GM21737 (cell line): ENCODE results near the gene P2RX1.

Source experiments
- ATAC-seq: cut with Tn5 transposase; IDR thresholded peaks from one replicate; pipeline ENCODE4 v1.9.1; 2021; ENCODE audit warnings: mild to moderate bottlenecking, moderate library complexity; ENCODE audit not compliant: unreplicated experiment

The P2RX1 gene

DNA sequence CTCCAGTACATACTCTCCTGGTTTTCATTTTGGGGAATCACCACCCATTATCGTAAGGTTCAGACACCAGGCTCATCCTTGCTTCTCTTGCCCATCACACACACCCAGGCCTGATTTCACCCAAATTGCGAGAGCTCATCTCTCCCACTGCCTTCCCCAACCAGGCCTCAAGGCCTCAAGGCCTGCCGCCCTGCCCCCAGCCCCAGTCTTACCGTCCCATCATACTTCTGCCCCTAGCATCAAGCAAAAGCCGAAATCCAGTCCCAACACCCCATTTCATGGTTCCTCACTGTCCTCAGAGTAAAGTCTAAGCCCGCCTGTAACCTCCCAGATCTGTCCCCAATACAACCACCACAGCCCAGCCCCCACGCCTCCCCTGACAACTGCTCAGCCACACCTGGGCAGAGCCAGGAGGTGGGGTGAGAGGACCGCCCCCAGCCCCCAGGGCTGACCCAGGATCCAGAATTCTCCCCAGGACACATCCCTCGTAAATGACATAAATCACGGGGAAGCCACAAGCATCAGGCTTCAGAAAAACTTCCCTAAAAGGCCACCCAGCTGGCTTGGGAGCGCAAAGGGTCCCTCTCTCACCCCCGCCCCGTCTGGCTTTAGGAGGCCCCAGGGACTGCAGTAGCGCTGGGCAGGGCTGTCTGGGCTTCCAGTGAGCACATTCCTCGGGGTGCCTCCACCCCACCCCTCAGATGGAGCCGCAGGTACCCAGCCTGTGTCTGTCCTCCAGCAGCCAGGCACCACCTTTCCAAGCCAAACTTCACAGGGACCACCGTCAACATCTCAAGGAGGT, 9.6 kb upstream of the P2RX1 start:
- no peak for ATAC-seq

DNA sequence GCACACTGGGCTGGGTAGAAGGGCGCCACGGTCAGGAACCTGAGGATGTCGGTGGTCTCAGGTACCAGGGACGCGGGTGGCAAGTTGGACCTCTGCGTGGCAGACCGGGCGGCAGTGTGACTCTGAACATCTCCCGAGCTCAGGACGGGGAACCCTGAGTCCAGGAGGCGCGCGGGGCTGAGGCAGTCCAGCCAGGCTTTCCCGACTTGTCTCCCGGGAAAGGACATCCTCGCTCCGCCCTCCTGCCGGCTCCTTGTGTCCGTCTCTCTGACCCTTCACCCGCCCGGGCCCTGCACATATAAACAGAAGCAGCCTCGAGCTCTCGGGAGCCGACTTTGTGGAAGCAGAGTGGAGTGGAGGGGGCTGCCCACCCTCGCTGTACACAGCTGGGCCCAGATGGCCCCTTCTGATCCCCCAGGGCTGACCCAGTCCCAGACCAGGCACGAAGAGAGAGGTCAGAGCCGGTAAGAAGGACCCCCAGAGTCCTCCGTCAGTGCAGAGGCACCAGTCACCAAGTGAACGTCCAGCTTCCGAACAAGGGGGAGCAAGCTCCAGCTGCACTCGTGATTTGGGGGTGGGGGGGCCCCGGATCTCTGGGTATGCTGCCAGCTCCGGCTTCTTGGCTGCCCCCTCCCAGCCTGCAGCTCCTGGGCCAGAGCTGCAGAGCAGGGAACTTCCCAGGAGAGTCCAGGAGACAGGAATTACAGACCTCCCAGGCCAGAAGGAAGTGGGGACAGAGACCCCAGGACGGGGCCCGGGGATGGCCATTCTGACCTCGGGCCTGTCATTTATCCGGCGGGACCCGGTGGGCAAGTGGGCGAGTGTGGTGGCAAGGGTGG, 8.5 kb upstream of the P2RX1 start:
- ATAC-seq: no peak

DNA sequence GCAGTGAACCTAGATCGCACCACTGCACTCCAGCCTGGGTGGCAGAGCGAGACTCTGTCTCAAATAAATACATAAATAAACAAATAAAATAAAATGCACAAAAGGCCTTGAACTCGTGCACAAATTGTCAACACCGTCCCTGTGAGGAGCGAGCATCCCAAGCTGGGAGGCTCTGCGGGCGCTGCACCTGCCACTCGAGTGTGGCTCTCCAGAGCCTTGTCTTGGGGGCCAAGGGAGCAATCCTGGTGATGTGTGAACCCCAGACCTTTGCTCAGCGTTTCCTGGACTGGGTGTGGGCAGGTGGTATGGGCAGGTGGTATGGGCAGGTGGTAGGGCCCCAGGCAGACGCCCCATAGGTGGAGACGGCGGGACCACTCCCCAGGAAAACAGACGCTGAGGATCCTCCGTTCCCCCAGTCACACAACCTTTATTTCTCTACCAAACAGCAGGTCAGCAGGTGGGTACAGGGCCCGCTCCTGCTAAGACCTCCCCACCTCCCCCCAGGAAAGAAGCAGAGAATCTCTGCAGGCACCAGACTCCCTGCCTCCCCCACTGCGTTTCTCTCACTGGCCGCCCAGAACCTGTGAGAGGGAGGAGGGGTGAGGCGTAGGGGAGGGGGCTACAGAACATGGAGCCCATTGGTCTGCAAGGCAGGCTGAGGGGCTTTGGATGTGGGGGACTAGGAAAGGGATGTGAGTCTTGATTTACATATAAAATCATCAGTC, 7.4 kb upstream of the P2RX1 start:
- no peak for ATAC-seq

DNA sequence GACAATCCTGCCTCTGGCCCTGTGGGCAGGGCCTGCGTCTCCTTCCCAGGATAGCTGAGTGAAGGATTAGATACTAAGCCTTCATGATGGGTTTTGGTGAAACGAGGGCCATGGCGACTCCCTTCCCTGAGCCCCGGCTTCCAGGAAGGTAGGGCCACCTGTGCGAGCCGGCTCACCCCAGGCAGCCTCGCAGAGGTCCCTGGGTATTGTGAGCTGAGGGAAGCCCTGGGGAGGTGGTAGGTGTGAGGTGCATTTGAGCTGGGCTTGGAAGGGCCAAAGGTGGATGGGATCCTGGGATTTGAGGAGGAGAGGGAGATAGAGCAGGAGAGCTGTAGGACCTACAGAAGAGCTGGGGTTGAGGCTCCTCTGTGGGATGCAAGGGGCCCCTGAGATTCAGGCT, 6.5 kb upstream of the P2RX1 start:
- no peak for ATAC-seq

DNA sequence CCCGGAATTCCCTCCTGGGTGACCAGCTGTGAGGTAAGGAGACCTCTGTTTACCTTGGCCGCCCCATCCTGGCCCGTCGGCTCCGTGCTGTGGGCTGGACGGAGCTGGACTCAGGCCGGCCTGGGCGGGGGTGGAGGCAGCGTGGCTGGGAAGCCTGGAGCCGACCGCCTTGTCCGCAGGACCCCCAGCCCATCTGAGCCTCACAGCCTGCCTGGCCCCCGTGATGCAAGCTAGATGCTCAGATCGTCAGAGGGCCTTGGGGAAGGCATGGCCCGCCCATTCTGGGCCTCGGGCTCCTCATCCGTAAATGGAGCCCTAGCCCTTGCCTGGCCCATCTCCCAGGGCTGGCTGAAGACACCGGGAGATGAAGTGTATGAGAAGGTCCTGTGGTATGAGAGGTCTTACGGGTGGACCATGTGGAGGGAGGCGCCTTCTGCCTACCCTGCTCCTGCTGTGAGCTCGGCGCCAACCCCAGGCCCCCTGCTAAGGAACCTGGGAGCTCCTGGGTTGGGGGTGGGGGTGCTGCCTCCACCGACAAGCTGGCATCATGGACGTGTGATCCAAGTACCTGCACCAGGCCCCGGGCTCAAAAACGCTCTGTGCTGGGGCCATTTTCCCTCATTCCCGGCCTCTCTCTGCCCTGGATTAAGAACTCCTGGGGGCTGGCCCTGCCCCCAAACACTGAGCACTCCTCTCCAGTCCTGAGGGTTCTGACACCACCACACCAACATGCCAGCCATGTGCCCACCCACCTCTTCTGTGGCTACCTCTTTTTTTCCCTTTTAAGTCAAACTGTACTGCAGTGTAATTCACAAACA, 5.4 kb upstream of the P2RX1 start:
- ATAC-seq: no peak

DNA sequence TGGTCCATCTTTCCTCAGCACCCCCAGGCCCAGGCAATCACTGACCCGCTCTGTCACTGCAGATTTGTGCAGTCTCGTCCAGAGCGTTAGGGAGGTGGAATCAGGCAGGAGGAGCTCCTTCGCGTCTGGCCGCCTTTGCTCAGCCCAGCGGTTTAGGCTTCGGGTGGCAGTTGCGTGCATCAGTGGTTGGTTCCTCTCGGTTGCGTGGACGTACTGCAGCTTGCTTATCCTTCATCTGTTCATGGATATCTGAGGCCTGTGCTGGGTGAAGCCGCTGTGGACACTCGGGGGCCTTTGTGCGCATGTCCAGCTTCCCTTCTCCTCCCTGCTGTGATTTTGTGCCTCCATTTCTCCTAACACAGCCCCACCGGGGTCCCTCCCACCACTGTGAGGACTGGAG, 4.7 kb upstream of the P2RX1 start:
- no peak for ATAC-seq

DNA sequence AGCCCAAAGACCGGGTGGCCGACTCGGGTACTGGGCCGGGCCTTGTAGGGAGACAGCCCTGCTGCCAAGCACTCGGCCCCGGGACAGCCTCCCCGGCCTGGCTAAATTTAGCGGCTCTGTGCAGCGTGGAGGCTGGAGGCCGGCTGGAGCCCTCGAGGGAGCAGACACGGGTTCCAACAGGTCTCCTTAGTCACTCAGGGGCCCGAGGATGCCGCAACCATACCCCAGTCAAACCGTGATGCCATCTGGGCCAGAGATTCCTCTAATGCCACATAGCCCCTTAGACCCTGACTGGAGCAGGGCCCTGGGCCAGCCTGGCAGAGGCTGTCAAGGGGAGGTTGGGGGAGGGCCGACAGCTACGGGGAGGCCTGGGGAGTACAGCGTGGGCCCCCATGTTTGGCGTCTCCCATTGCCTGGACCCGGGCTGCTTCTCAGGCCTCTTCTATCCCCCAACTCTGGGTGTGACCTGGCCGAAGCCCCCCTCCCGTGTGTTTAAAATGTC, 2.9 kb upstream of the P2RX1 start:
- ATAC-seq: no peak

DNA sequence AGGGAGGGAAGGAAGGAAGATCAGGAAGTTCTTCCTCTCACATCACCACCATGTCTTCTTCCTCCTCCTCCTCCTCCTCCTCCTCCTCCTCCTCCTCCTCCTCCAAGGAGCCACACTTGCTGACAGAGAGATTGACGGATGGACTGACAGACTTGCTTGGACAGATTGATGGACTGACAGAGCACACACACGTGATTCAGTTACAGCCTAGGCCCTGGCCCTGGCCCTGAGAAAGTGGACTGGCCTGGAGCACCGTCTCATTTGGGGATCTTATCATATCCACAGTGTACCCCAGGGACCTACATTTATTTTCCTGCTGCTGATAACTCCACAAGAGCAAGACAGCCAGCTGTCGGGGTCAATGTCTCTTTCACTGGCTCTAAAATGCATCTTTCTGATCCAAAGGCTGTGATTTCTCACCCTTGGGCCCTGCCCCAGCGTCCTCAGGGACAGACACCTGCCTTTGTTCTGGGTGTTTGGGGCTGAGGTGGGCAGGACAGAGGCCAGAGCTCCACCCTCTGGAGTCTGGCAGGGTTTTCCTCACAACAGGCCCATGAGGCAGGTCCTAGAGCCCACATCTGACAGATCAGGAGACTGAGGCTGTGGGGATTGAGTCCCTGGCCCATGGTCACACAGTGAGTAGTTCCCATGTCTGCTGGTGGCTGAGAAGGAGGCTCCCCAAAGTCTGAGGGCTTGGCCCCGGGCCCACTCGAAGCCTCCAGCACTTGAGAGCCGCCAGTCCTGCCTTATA, 2.3 kb upstream of the P2RX1 start:
- no peak for ATAC-seq

DNA sequence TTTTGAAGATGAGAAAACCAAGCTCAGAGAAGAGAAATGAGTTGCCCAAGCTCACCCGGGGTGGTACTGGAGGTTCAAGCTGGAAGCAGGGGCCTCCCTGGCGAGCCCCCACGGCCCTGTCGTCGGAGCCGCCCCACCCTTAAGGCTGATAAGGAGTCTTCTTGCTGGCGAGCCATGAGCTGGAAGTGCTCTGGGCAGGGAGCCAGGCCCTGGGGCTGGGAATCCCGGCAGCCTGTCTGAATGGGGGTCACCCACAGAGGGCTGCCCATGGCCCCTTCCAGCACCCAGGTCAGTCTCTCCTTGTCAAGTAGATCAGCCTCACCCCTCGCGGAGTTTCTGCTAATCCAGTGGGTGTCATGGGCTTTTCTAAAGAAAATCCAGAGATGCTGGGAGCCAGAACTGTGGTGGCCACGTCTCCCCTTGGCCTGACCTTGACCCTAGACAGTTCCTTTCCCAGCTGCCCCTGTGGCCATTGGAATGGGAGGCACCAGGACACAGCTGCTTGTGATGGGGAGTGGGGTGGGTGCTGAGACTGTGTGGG, 1.2 kb upstream of the P2RX1 start:
- ATAC-seq: no peak

DNA sequence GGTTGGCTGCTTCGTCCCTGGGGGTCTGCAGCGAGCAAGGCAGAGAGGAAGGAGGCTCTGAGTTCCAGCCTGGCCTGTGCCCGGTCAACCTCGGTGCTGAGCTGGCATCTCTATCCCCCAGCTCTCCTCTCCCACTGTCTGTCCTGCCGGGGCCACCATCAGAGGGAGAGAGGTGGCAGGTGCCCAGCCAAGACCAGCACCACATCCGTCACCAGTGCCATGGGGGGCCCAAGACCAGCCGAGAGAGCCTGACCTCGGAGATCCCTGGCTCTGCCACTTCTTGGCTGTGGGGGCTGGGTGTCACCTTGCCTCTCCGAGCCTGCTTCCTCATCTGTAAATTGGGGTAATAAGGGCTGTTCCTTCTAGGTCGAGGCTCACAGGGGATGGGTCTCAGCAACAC, 560 bp upstream of the P2RX1 start:
- ATAC-seq: no peak

DNA sequence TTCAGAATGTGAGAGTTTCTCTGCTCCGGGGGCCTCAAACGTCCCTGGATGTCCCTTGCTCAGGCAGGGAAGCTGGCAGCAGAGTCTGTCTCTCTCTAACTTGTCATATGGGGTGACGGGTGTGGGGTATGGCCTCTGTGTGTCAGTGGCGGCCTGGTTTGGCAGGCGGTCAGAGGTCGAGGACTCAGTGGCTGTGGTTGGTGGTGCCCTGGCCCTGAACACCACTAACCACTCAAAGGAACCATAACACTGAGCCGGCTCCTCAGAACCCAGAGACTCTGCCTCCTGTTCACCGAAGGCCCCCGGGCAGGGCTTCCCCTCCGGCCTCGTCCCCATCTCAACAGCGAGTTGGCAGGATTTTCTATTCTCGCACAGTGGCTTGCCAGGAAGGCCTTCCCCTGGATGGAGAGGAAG, 677 bp downstream of the P2RX1 start:
- ATAC-seq: no peak

DNA sequence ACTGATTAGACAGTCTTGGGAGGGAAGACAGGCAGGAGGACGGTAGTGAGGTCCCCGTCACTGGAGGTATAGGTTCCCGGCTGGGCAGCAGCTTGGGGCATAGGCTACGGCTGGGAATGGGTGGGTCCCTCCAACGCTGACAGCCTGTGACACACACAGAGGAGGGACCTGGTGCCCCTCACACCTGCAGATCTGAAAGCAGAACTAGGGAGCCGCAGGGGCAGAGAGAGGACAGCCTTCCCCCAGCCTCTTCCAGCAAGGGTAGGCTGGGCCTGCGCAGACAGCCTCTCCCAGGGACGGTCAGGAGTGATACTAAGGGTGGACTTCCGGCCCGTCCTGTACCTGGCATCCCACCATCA, 2.0 kb downstream of the P2RX1 start:
- ATAC-seq: peak; percentile 42

DNA sequence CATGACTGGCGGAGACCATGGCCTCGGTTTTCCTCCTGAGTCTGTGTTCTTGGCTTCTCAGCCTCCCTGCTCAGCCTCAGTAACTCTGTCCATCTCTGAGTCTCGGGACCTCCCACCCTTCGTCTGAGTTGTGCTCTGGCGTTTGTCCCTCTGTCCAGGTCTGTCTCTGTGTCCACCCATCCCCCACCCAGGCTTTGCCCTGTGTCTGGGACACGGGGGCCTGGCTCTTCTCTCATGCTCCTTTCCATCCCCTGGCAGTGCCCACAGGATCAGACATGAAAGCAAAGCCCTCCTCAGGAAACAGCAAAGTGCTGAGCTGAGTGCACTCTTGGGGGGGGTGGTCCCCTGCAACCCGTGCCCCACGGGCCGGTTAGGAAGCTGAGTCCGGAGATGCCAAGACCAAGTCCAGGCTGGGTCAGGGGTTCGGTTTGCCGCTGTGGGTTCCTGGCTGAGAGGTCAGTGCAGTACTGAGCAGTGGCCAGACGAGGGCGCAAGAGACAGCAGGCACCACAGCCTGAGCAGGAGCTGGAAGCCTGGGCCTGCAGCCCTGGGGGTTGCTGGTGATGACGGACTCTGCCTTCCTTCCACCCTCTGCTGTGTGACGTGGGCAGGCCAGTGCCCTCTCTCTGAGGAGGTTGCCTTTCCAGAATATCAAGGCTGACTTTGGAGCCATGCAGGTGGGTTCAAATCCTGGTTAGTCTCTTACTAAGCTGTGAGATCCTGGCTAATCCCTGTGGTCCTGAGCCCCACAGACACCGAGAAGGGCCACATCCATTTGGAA, 2.5 kb downstream of the P2RX1 start:
- peak; percentile 42 for ATAC-seq

DNA sequence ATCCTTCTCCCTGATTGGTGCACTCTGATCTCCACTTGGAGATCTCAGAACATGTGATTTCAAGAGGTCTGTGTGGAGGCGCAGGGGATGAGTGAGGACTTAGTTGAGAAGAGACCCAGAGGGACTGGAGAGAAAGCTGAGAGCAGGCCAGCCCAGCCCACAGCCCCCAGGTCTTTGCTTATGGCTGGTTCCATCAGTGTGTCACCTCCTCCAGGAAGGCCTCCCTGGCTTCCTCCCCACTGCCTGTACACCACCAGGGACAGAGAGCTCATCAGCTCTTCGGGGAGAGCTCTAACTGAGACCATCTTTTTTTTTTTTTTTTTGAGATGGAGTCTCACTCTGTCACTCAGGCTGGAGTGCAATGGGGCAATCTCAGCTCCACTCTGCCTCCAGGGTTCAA, 3.4 kb downstream of the P2RX1 start:
- ATAC-seq: no peak

DNA sequence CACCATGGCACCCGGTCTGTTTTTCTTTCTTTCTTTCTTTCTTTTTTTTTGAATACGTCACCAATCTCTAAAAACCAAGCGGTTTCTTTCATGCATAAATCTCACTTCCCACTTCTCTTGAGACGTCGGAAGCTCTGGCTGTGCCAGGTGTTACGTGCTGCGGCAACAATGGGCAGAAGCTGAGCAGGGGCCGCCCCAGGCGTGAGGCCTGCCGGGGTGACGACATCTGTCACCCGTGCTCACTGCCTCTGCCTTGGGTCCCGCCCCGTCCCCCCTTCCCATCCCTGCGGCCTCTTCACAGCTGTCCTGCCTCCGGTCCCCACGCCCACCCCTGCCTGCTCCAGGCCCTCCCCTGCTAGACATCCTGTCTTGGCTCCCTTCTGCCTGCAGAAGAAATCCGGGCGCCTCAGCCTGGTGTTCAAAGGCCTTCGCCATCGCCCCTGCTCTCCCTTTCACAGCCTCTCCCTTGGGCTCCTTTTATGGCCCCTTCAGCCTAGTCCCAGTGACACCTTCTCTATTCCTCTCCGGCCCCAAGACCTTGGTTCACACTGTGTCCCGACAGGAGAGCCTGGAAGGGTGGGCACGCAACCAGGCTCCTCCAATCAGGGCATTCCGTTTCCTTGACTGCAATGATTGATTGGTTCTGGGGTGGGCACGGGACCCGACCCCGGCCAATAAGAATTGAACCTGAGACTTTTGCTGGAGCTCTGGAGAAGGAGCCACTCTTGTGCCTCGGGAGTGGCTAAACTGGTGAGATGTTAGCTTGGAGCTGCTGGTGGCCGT, 4.8 kb downstream of the P2RX1 start:
- peak; percentile 65 for ATAC-seq

DNA sequence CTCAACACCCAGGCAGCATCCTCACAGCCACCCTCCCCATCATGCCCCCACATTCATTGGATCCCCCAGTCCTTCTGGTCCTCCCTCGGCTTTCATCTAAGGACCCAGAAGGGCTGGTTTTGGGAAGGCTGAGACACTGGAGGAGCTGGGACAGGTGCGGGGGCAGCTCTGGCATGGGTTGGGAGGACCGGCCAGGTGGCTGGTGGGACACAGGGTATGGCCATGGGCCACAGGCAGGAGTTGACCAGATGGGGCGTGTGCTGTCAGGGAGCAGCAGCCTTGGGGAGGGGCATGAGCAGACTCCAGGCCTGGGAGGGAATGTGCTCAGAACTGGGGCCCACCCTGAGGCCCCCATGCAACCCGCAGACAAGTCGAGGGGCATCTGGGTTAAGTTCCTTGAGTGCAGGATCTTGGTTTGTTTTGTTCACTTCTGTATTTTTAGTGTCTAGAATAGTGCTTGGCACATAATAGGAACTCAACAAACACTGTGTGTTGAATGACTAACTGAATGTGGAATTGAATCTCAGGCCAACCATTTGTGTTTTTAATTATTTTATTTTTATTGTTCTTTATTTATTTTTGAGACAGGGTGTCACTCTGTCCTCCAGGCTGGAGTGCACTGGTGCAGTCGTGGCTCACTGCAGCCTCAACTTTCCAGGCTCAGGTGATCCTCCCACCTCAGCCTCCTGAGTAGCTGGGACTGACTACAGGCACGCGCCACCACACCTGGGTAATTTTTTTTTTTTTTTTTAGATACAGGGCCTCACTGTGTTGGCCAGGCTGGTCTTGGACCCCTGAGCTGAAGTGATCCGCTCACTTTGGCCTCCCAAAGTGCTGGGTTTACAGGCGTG, 5.6 kb downstream of the P2RX1 start:
- no peak for ATAC-seq

DNA sequence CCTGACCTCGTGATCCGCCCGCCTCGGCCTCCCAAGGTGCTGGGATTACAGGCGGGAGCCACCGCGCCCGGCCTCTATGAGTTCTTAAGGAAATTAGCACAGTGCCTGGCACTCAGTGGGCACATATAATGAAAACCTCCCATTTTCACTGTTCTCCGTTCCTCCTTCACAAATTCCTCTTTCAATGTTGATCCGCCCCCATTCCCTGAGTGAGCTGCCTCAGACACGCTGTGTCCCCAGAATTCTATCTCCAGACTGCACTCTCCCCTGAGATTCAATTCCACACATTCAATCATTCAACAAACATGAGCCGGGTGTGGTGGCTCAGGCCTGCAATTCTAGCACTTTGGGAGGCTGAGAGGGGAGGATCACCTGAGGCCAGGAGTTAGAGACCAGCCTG, 7.0 kb downstream of the P2RX1 start:
- ATAC-seq: no peak
